Urothelium cell line (cell line): ENCODE results near the gene POLR1D.

Experiments
- DNase-seq: peaks from one replicate; pipeline ENCODE4 v3.0.0; 2011; ENCODE audit warnings: low spot score, mixed read lengths
- FAIRE-seq: peaks from 2 replicates; lab custom pipeline; 2011; peaks lifted over from hg19 to GRCh38; lab: Jason Lieb, UNC

Gene POLR1D

GRCh38 chr13:27670861-27671260 lies 49.2 kb downstream of the POLR1D start:
- DNase-seq (no peak), FAIRE-seq (no peak)

- no peak for FAIRE-seq
- DNase-seq: no peak
These were observed 50.3 kb downstream of the POLR1D start for GRCh38 chr13:27672025-27672424.
